Measurements from ENCODE around the gene DMRTA1. TPM values are rescaled to one million over a fixed set of nuclear protein-coding genes. Genes with fewer than 3 reads are reported as not detected.

DMRTA1 gene
- total and polyA plus RNA-seq, 10 of the 15 experiments (the other 5 are each of a cell fraction or from before 2014, with no cell fraction given): not detected

GRCh38 chr9:22425551-22425950 lies 21.1 kb upstream of the DMRTA1 start (continued):
- TF ChIP-seq SUZ12 (IDR thresholded peaks at IDR 0.05; ENCODE audit: unreplicated experiment) (no peak), SP1 (IDR thresholded peaks at IDR 0.05; ENCODE audit: low read depth, low read length) (no peak), IKZF1 (conservative IDR thresholded peaks at IDR 0.05) (no peak), CHD2 (IDR thresholded peaks at IDR 0.05; ENCODE audit: borderline replicate concordance, low read depth, low read length) (no peak), GABPA (IDR thresholded peaks at IDR 0.05; ENCODE audit: low read depth) (no peak), TCF3 (IDR thresholded peaks at IDR 0.05; ENCODE audit: borderline replicate concordance, insufficient read depth, low read depth, low read length) (no peak), ZNF592 (IDR thresholded peaks at IDR 0.05) (no peak), E4F1 (IDR thresholded peaks at IDR 0.05; ENCODE audit: borderline replicate concordance, partially characterized antibody) (no peak)

All from GM12878 (cell line).